Stimulated activated CD8-positive, alpha-beta memory T cell treated with anti-CD3 and anti-CD28 coated beads, Interleukin-12 subunit alpha, Interleukin-12 subunit beta, amount 100 ng/mL, for 24 hours (primary cell): Measurements from ENCODE around the gene ERCC6L2.

Experiments used
- DNase-seq: peaks from one replicate; pipeline ENCODE4 v3.0.0-alpha.2; 2020; ENCODE audit errors: extremely low read depth

The ERCC6L2 gene

DNA sequence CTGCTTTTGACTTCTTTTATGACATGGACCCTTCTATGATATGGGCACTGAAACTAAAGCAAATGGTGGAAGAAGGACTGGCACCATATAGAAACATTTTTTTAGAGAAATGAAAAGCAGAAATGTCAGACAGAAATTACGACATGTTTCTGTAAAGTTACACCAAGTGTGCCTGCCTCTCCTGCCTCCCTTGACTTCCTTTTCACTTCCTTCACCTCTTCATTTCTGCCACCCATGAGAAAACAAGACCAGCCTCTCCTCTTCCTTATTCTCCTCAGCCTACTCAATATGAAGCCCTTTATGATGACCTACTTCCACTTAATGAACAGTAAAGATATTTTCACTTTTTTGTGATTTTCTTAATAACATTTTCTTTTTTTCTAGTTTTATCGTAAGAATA lies 44.5 kb downstream of the ERCC6L2 start:
- DNase-seq: no peak

DNA sequence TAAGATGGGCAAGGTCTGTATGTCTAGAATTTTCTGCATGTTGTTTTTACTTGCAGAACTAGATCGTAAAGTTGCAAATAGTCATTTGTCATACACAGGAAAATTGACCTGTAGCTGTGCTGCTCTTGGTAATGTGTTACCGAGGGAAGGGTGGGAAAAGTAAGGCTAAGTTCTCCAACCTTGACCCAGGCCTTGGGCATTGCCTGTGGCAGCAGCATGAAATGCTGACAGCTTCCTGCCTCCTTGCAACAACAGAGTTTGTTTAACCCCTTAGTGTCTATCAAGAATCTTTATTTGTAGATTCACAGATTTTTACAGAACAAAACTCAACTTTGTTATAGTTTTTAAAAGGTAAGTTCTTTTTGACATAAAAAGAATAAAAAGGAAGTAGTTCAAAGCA lies 48.3 kb downstream of the ERCC6L2 start:
- DNase-seq: no peak

DNA sequence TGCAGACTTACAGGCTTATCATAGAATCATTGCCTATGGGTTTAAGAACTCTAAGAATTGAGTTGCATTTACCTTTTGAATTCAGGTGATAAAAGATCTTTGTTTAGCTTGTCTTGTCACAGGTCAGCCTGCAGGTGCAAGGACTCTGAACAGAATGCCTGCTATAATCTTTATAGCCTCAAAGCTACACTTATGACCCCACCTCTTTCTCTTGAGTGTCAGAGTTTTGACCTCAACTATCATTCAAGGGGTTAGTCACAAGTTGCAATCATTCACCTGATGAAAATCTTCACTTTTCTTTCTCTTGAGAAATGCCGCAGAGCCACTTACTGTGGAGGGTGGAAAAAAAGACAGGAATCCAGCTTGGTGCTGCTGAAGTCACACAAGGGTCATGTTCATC lies 49.5 kb downstream of the ERCC6L2 start:
- DNase-seq: no peak

DNA sequence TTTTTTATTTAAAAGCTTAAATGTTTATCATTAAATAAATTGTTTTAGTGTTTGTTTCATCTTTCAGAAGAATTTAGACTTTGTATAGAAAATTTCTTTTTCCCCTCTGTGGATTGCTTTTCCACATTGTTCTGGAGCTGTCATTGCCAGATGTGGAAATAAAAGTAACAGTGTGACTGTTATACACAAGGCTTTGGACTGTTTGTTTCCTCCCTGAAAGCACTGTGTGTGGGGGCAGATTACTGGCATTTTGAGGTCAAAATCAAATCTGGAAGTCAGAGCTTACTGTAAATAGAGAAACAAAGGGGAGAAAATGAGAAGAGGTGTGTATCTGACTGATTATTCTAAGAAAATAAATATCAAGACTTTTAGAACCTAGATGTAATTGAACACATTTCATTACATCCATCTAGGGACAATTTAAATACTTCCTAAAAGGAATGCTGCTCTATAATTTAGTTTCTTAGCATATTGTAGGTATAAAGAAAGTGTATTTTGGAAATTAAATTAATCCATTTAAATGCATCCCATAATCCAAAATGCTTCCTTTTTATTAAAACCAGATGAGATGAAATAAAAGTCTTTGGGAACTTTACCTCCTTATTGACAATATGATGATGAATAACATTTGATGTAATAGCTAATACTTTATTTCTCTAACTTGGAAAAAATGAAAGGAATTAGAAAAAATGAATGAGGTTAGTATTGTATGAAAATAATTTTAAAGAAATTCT lies 51.9 kb downstream of the ERCC6L2 start:
- DNase-seq: no peak

DNA sequence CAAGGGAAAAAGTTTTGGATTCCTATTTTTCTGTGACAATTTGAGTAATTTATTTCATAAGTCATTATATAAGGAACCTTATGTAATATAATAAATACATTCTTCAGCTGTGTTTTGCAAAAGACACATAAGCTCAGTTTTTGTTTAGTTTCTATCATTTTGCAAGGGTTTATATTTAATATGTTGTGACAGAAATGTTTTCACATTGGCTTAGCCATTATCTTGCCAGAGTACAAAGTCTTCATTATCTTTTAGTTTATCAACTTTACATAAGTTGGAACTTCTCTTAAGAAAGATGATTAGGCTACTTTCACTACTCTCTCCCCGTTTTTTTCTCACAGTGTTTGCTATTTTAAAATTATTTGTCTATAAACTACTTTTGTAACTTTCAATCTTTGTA lies 54.8 kb downstream of the ERCC6L2 start:
- no peak for DNase-seq

DNA sequence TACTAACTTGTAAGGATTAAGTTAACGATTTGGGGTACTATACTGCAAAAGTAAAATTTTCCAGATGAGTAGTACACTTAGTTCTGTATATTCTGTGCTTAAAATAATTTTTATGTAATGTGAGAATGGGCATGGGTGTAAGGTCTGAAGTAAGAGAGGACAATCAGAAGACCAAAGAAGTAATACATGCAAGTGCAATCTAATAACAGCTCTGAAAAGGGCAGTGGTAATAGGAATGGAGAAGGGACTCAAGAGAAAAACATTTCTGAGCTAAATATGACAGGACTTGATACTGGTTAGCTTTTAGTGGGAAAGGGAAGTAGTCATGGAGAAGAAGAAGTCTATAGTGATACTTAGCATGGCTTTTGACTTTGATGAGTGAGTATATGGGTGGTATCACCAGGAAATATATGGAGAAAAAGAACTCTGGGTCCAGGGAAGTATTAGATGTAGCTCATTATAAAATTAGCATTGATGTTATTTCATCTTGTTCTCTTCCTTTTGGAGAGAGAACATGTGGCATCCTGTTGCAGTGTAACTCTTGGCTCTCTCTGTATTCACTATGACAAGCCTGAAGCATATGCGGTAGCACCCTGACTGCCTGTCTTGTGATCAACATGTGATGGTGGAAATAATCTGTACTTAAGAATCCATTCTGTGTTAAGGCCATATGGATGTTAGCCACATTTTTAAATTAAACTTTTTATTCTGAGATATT lies 60.5 kb downstream of the ERCC6L2 start:
- DNase-seq: no peak

DNA sequence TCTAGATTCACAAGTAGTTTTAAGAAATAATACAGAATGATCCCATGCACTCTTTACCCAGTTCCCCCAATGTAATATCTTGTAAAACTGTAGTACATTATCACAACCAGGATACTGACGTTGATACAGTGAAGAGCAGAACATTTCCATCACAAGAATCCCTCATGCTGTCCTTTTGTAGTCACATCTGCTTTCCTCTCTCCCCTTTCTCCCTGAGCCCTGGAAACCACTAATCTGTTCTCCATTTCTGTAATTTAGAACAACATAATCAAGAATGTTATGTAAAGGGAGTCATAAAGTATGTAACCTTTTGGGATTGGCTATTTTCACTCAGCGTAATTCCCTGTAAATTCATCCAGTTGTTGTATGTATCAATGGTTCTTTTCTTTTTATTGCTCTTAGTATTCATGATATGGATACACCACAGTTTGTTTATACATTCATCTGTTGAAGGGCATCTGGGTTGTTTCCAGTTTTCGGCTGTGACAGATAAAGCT lies 61.1 kb downstream of the ERCC6L2 start:
- DNase-seq: no peak

DNA sequence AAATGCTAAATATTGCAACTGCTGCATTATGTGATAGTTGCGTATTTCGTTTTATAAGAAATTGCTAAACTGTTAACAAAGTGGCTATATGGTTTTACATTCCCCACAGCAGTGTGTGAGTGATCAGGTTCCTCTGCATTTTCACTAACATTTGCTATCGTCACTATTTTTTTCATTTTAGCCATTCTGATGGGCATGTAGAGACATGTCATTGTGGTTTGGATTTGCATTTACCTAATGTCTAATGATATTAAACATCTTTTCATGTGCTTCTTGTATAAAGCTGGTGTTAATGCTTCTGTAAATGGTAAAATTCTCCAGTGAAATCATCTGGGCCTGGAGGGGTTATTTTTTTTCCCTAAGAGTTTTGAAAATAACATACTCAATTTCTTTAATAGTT lies 61.6 kb downstream of the ERCC6L2 start:
- DNase-seq: no peak

DNA sequence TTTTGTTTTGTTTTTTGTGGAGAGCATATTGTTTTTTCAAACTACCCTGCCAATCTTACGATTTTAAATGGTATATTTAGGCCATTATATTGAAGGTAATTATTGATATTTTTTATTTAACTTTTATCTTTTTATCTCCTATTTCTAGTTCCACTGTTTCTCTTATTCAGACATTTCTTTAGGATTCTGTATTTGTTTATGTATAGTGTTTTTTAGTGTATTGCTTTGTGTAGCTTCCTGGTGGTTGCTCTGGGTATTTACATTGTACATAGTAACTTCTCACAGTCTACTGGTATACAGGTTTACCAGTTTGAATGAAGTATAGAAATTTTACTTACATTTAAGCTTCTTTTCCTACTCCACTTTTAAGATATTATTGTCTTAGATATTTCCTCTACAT lies 63.2 kb downstream of the ERCC6L2 start:
- DNase-seq: no peak

DNA sequence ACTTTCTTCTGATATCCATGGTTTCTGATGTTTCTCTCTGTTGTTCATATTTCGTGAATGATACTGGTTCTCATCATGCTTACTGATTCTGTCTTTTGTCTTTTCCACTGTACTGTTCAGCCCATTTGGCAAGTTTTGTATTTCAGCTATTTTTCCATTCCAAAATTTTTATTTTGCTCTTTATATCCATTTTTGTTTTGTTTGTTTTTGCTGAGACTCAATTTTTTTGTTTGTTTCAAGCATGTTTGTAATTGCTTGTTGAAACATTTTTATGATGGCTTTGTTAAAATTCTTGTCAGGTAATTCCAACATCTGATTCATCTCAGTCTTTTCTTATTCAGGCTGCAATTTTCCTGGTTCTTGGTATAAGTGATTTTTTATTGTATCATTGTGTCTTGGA lies 64.0 kb downstream of the ERCC6L2 start:
- no peak for DNase-seq

DNA sequence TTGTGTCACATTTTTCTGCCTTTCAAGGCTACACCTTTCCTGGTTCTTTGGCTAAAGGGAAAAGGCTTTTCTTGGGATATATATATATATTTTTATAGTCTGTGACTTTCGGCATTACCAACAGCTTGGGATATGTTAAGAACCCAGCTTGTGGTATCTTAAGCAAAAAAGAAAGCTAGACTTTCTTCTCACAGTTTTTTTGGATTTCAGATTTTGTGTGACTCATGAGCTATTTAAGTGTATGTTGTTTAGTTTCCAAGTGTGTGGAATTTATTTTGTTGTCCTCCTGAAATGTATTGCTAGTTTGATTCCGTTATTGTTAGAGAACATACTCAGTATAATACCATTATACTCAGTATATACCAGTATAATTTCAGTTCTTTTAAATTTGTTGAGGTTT lies 64.8 kb downstream of the ERCC6L2 start:
- DNase-seq: no peak

DNA sequence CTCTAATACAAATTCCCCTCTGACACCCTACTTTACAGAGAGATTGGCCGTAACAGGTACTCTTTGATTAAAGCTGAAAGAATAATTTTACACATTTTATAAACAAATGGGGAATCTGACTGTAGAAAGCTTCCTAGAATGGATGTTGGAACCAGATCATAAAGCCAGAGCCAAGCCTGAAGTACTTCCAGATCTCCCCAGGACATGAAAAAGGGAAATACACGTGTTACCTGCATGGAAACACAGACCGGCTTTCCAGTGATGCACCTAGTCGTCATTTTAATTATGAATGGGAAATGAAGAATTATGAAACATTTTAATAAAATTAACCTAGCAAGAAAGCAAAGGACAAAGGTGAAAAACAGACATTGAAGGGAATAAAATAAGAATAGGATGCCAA lies 66.5 kb downstream of the ERCC6L2 start:
- no peak for DNase-seq

DNA sequence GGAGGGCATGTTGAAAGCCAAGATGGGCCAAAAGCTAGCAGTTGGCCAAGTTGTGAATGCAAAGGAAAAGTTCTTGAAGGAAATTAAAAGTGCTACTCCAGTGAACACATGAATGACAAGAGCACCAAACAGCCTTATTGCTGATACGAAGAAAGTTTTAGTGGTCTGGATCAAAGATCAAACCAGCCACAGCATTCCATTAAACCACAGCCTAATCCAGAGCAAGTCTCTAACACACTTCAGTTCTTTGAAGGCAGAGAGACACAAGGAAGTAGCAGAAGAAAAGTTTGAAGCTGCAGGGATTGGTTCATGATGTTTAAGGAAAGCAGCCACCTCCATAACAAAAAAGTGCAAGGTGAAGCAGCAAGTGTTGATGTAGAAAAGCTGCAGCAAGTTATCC lies 71.6 kb downstream of the ERCC6L2 start:
- no peak for DNase-seq

DNA sequence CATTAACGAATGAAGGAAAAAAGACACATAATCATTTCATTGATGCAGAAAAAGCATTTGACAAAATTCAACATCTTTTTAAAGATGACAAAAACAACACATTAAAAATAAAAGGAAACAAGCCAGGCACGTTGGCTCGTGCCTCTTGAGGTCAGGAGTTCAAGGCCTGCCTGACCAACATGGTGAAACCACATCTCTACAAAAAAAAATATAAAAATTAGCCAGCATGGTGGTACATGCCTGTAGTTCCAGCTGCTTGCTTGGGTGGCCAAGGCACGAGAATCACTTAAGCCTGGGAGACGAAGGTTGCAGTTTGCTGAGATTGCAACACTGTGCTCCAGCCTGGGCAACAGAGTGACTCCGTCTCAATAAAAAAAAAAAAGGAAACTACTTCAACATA lies 77.0 kb downstream of the ERCC6L2 start:
- no peak for DNase-seq

DNA sequence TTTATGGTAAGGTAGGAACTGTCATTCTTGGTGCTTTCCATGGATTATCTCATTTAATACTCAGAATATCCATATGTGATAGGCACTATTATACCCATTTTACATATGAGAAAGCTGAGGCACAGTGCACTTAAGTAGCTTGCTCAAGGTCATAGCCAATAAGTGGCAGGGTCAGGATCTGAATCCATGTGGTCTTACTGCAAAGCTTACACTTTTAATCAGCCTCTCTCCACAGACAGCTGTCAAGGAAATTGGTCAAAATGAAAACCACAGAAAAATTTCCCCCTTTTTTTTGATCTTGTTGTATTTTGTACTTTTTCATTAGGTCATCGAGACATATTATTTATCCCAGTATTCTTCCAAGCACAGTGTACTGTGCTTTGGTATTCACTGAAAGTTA lies 78.5 kb downstream of the ERCC6L2 start:
- DNase-seq: no peak

DNA sequence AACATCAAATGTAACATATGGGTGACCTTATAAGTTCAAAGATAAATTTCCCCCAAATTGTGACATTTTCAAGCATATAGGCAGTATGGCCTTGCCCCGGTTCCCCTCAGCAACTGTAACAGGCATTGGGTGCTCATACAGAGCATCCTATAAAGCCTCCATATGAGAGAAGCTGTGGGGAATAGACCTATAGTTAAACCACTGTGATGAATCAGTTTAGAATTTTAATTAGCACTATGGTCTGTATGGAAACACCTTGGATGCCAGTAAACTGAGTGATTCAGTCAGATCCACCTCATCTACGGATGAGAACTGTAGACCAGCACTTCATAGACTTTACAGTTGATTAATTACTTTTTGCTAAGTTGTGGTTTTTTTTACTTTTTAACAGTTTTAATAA lies 79.4 kb downstream of the ERCC6L2 start:
- no peak for DNase-seq

DNA sequence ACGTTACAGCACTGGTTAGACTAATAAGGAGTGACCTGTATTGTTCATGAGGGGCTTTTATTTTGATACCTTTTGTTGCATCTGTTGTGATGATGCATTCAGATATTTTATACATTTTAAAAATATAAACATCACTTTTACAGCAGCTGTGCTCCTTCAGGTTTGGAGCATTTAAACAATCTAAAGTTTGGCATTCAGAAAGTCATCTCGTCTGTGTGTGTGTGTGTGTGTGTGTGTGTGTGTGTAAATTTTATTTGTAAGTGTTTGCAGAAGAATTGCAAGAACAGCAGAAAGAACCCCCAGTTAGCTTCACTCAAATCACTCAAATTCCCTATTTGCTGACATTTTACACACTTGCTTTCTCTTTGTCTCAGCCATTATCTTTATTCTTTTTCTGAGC lies 87.4 kb downstream of the ERCC6L2 start:
- DNase-seq: no peak

DNA sequence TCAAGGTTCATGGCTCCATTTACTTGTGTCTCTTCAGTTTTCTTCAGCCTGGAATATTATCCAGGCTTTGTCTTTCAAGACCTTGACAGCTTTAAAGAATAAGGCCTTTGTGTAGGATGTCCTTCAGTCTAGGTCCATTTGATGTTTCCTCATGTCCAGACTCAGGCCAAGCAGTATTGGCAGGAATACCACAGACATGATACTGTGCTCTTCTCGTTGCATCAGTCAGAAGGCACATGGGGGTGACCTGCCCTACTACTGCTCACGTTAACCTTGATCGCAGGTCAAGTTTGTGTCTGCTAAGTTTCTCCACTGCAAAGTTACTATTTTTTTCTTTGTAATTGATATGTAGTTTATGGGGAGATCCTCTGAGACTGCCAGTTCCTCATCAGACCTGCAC lies 88.2 kb downstream of the ERCC6L2 start:
- DNase-seq: no peak

DNA sequence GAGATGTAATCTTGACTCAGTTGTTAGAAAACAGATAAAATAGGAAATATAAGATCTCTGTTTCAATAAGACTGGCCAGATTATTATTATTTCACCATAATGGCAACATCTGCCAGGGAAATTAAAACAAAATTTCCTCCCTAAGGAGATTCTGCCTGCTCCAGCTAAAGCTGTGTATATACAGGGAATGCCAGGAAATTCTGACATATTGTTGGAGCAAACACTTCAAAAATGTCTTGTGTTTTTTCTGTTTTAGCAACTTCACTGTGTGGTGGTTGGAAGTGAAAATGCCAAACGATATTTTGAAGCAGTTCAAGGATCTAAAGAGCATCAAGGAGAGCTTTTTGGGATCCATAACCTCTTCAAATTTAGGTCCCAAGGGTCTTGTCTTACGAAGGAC lies 90.8 kb downstream of the ERCC6L2 start:
- DNase-seq: no peak

DNA sequence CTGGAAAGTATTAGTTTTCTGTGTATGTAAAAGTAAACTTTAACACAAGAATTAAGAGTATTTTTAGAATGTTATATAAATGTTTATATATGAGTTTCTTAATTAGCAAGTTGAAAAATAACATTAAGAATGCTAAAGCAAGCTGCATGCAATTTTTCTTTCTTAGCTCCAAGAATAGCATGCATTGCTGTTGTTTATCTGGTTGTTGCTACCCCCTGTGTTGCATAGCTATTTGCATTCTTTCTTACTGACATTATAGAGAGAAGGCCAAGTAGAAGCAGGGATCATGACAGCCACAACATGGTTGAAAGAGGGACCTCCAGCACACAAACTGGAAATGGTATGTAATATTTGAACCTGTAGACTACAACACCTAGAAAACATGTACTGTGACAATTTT lies 94.8 kb downstream of the ERCC6L2 start:
- DNase-seq: no peak

DNA sequence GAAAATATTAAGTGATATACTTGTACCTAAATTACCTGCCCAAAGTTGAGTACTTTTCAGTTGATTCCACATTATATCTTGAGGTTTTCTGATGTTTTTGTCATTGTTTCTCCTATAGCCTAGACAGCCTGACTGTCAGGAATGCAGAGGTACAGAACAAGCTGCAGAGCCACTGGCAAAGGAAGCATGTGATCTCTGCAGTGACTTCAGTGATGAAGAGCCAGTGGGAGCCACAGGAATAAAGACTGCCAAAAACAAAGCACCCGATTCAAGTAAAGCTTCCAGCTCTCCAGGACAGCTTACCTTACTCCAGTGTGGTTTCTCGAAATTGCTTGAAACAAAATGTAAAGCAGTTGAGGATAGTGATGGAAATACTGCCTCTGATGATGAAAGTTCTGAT lies 96.3 kb downstream of the ERCC6L2 start:
- DNase-seq: no peak

DNA sequence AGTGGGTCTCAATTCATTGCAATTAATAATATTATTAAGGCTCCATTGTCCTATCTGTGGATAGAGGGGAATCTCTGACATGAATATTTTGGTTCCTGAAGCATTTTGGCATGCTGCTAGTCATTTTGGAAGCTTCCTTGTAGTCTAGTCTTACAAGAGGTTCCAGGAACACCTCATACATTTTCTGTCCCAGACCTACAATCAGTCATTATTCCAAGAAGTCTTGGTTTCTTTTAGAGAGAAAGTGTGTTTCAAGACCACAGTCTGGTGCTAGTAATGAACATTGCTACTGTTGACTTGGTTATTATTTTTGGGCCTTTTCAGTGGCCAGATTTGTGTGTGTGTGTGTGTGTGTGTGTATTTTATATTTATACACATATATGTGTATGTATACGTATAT lies 98.9 kb downstream of the ERCC6L2 start:
- DNase-seq: no peak

DNA sequence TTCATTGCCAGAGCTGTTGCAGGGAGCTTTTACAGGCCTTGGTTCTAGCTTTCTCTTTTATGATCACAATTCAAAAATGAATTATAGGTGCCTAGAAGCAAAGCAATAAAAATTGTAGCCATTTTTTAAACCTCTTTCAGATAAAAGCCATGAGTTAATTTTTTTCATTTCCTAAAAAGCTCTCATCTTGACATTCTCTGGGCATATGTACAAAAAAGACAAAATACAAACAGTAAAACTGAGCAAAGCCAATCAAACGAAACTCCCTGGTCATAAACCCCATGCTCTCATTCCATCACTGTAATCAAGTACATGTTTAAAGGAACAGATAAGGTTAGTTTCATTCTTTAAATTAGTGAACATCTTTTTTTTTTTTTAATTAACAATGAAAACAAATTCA lies 101.9 kb downstream of the ERCC6L2 start:
- no peak for DNase-seq

DNA sequence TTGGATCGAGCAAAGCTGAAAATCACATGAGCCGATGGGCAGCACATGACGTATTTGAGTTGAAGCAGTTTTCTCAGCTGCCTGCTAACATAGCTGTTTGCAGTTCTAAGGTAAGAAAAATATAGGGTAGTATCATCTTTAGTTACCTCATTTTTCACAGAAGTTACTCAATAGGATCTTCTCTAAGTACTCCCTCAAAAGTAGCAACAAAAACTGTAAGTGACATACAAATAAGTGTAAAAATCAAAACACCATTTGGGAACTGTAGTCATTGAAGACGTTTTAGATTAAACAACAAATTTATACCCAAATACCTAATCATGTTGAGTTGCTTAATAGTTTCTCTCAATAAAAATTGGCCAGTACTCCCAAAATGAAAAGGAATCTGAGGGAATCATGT lies 102.6 kb downstream of the ERCC6L2 start:
- DNase-seq: no peak
